NAMALWA (cell line): Measurements from ENCODE around the gene PDE9A.
"Not testable (repeated sequence)": the region's sequence is repeated elsewhere in the genome, so short reads cannot be mapped to it uniquely, and the experiment has no call there.

Source experiments
- DNase-seq: peaks from one replicate; pipeline ENCODE4 v3.0.0-alpha.2; 2015; ENCODE audit warnings: low spot score

The PDE9A gene

GRCh38 chr21:42624936-42625335 lies 28.5 kb upstream of the PDE9A start:
- DNase-seq = no peak

GRCh38 chr21:42626171-42626570 lies 27.2 kb upstream of the PDE9A start:
- DNase-seq = no peak

GRCh38 chr21:42627527-42628289 lies 25.7 kb upstream of the PDE9A start:
- DNase-seq = no peak

- not testable (repeated sequence) for DNase-seq
Measured at GRCh38 chr21:42628466-42629061, 24.9 kb upstream of the PDE9A start.

GRCh38 chr21:42629933-42630589 lies 23.4 kb upstream of the PDE9A start:
- no peak for DNase-seq

- no peak for DNase-seq
Measured at GRCh38 chr21:42630626-42631025, 22.8 kb upstream of the PDE9A start.

- DNase-seq = no peak
Measured at GRCh38 chr21:42631142-42631541, 22.3 kb upstream of the PDE9A start.

GRCh38 chr21:42632336-42632751 lies 21.1 kb upstream of the PDE9A start:
- no peak for DNase-seq

- no peak for DNase-seq
Measured at GRCh38 chr21:42632771-42633690, 20.4 kb upstream of the PDE9A start.

GRCh38 chr21:42633858-42634257 lies 19.6 kb upstream of the PDE9A start:
- no peak for DNase-seq

- no peak for DNase-seq
Measured at GRCh38 chr21:42635848-42636519, 17.4 kb upstream of the PDE9A start.

- DNase-seq = no peak
Measured at GRCh38 chr21:42636520-42637266, 16.7 kb upstream of the PDE9A start.

- no peak for DNase-seq
Measured at GRCh38 chr21:42637267-42638041, 16.0 kb upstream of the PDE9A start.

GRCh38 chr21:42638266-42638863 lies 15.1 kb upstream of the PDE9A start:
- no peak for DNase-seq

GRCh38 chr21:42639646-42640152 lies 13.7 kb upstream of the PDE9A start:
- DNase-seq = no peak

GRCh38 chr21:42640486-42640885 lies 12.9 kb upstream of the PDE9A start:
- DNase-seq = no peak

GRCh38 chr21:42641311-42642218 lies 11.9 kb upstream of the PDE9A start:
- no peak for DNase-seq

- DNase-seq = no peak
Measured at GRCh38 chr21:42642219-42642745, 11.1 kb upstream of the PDE9A start.
